CD4-positive, alpha-beta T cell (primary cell): Measurements from ENCODE around the gene SLC66A3. TPM values are rescaled to one million over a fixed set of nuclear protein-coding genes. Genes with fewer than 3 reads are reported as not detected.

Experiments used
- ATAC-seq: fragments of 200-7000 bp; cut with Tn5 transposase; one replicate; pipeline ENCODE4 v1.10.0; 2022; ENCODE audit warnings: mild to moderate bottlenecking; ENCODE audit not compliant: poor library complexity
- CTCF ChIA-PET: fragments of 350-600 bp; sonication (Branson Sonifier 250); formaldehyde crosslinking; loops from one replicate; lab custom pipeline; 2021; ENCODE audit warnings: antibody characterized with exemption, inconsistent platforms; lab: Charles Lee
- POLR2A ChIA-PET: fragments of 350-600 bp; sonication (Branson Sonifier 250); formaldehyde crosslinking; loops from one replicate; lab custom pipeline; 2021; ENCODE audit warnings: antibody characterized with exemption, inconsistent platforms; lab: Charles Lee
- DNase-seq, 14 experiments: peaks; one replicate each; pipeline ENCODE4 v3.0.0-alpha.2; 2013 to 2020; ENCODE audit warnings: mixed read lengths in 2 of 14
- H3K27ac ChIP-seq, 2 donors: one replicate each; pipeline versions ENCODE4 v1.5.1 to v1.7.0; 2013; ENCODE audit warnings: low read length in 2 of 2, low read depth in 1 of 2, mild to moderate bottlenecking in 1 of 2
- H3K27me3 ChIP-seq, 2 experiments: 1 replicate in 1 of 2; 2 replicates in 1 of 2; pipeline versions ENCODE4 v1.6.1 to v1.7.0; 2013; ENCODE audit warnings: low read length in 2 of 2, control low read depth in 1 of 2, mild to moderate bottlenecking in 1 of 2, moderate library complexity in 1 of 2; ENCODE audit not compliant: insufficient read depth in 2 of 2, control insufficient read depth in 1 of 2
- H3K36me3 ChIP-seq: one replicate; pipeline ENCODE4 v1.6.1; 2013; ENCODE audit warnings: low read length, control low read depth; ENCODE audit not compliant: insufficient read depth
- H3K4me1 ChIP-seq: one replicate; pipeline ENCODE4 v1.6.1; 2013; ENCODE audit warnings: low read length, control low read depth; ENCODE audit not compliant: insufficient read depth
- H3K4me3 ChIP-seq: one replicate; pipeline ENCODE4 v1.5.1; 2013; ENCODE audit warnings: mild to moderate bottlenecking, low read length, moderate library complexity
- H3K9me3 ChIP-seq, 2 experiments: 1 replicate in 1 of 2; 2 replicates in 1 of 2; pipeline versions ENCODE4 v1.6.1 to v1.7.0; 2013; ENCODE audit warnings: low read length in 2 of 2, mild to moderate bottlenecking in 2 of 2, control low read depth in 1 of 2, moderate library complexity in 1 of 2; ENCODE audit not compliant: control insufficient read depth in 1 of 2, insufficient read depth in 1 of 2
- H3K27ac Mint-ChIP-seq: one replicate; pipeline ENCODE4 v1.8.0; 2020; ENCODE audit warnings: mixed read lengths
- H3K27me3 Mint-ChIP-seq: one replicate; pipeline ENCODE4 v1.8.0; 2021; ENCODE audit warnings: mixed read lengths
- H3K36me3 Mint-ChIP-seq: one replicate; pipeline ENCODE4 v1.8.0; 2021; ENCODE audit warnings: low read depth, mixed read lengths
- H3K4me1 Mint-ChIP-seq: one replicate; pipeline ENCODE4 v1.8.0; 2021; ENCODE audit warnings: low read depth, mixed read lengths
- H3K4me3 Mint-ChIP-seq: one replicate; pipeline ENCODE4 v1.8.0; 2020; ENCODE audit warnings: mild to moderate bottlenecking, mixed read lengths
- H3K9me3 Mint-ChIP-seq: one replicate; pipeline ENCODE4 v1.8.0; 2020; ENCODE audit warnings: mixed read lengths
- CTCF ChIP-seq: fragments of 200-600 bp; IDR thresholded peaks from one replicate; pipeline ENCODE4 v1.8.0; 2022; ENCODE audit warnings: antibody characterized with exemption, mild to moderate bottlenecking
- intact Hi-C, 2 experiments: fragments of 100-400 bp; cut with DNase I in 1 of 2; cut with micrococcal nuclease in 1 of 2; formaldehyde crosslinking; loops; one replicate each; pipeline versions ENCODE4 v1.15.1 to v1.9.0; 2023 to 2025; cut with DNase I, micrococcal nuclease
- total RNA-seq, 174 experiments: library from RNA in 2 of 174; stranded (reverse) in 2 of 174; gene quantifications; one replicate each; pipeline ENCODE4 v1.2.3 and lab custom pipeline; 2021 to 2026

The SLC66A3 gene
- total RNA-seq, 2 experiments from 2014 or later, result 6.9 to 7.3 TPM

DNA sequence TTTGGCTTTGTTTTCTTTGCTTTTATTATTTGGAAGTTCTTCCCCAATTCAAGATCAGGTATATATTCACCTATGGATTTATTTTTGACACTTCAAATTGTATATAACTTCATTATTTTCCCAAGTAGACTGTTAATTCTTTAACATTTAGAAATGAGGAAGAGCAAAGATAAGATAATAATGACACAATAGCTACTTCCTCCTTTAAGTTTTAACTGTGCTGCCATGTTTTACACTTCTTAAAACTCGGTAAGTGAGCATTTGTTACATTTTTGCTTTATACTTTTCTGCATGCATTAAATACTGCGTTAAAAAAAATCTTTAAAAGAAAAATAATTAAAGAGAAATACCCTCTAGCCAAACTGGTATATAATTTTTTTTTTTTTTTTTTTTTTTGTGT lies 32.5 kb downstream of the SLC66A3 start:
- no peaks in the 10 kb centered on the region for H3K27me3 Mint-ChIP-seq
- intact Hi-C loops, result no loop called here
- no peaks in the 10 kb centered on the region for H3K9me3 Mint-ChIP-seq
- DNase-seq (no peak), ATAC-seq (no peak)
- no peaks in the 10 kb centered on the region for H3K4me1 Mint-ChIP-seq
- Histone ChIP-seq H3K9me3 (no peaks in the 10 kb centered on the region), H3K27ac (no peak overlapping the region), H3K36me3 (peaks cover 23% of the 10 kb centered on the region), H3K27me3 (no peaks in the 10 kb centered on the region), H3K4me3 (no peak overlapping the region), H3K4me1 (no peaks in the 10 kb centered on the region)
- peaks cover 72% of the 10 kb centered on the region for H3K36me3 Mint-ChIP-seq
- CTCF ChIA-PET, result interaction anchor here (1.3 kb wide), 1 partner anchor 53 kb away, joined by 3 read pairs; no protein-coding TSS in a partner anchor
- POLR2A ChIA-PET, result interaction anchor here (0.5 kb wide), 1 partner anchor 279 kb away, joined by 3 read pairs; no protein-coding TSS in a partner anchor
- TF ChIP-seq CTCF, result no peak
- no peak overlapping the region for H3K27ac Mint-ChIP-seq
- no peak overlapping the region for H3K4me3 Mint-ChIP-seq

- Histone ChIP-seq H3K27ac (no peak overlapping the region), H3K36me3 (peaks cover 38% of the 10 kb centered on the region), H3K27me3 (no peaks in the 10 kb centered on the region), H3K4me3 (no peak overlapping the region), H3K4me1 (no peaks in the 10 kb centered on the region), H3K9me3 (no peaks in the 10 kb centered on the region)
- ATAC-seq, result no peak
- no peak for TF ChIP-seq CTCF
- Mint-ChIP-seq H3K27ac (no peak overlapping the region), H3K4me1 (no peaks in the 10 kb centered on the region), H3K36me3 (peaks cover 73% of the 10 kb centered on the region), H3K27me3 (no peaks in the 10 kb centered on the region), H3K9me3 (no peaks in the 10 kb centered on the region), H3K4me3 (no peak overlapping the region)
- intact Hi-C loops, result no loop called here
- POLR2A ChIA-PET, result no interaction called here
- no peak for DNase-seq
- CTCF ChIA-PET, result no interaction called here
These were observed 41.0 kb downstream of the SLC66A3 start for GRCh38 chr2:11196246-11196645.

- Mint-ChIP-seq H3K27me3 (no peaks in the 10 kb centered on the region), H3K36me3 (peaks cover 56% of the 10 kb centered on the region)
These were observed 45.4 kb downstream of the SLC66A3 start for GRCh38 chr2:11200651-11201050.

More at GRCh38 chr2:11200651-11201050, 45.4 kb downstream of the SLC66A3 start:
- intact Hi-C loops, result no loop called here
- H3K27ac Mint-ChIP-seq, result no peak overlapping the region
- H3K36me3 ChIP-seq, result peaks cover 23% of the 10 kb centered on the region
- no peak overlapping the region for H3K27ac ChIP-seq
- ATAC-seq, result no peak
- no peaks in the 10 kb centered on the region for H3K4me1 ChIP-seq
- no peaks in the 10 kb centered on the region for H3K27me3 ChIP-seq
- no peak for DNase-seq
- no peaks in the 10 kb centered on the region for H3K9me3 ChIP-seq
- H3K4me1 Mint-ChIP-seq, result no peaks in the 10 kb centered on the region
- no peak overlapping the region for H3K4me3 ChIP-seq
- POLR2A ChIA-PET, result no interaction called here
- no peaks in the 10 kb centered on the region for H3K9me3 Mint-ChIP-seq
- TF ChIP-seq CTCF, result no peak
- no peak overlapping the region for H3K4me3 Mint-ChIP-seq
- CTCF ChIA-PET, result no interaction called here
